ENCODE measurements around the gene ZNF598. TPM values are rescaled to one million over a fixed set of nuclear protein-coding genes. Genes with fewer than 3 reads are reported as not detected.

The ZNF598 gene
- total and polyA plus RNA-seq, 2 donors = 6.3 to 38.4 TPM

DNA sequence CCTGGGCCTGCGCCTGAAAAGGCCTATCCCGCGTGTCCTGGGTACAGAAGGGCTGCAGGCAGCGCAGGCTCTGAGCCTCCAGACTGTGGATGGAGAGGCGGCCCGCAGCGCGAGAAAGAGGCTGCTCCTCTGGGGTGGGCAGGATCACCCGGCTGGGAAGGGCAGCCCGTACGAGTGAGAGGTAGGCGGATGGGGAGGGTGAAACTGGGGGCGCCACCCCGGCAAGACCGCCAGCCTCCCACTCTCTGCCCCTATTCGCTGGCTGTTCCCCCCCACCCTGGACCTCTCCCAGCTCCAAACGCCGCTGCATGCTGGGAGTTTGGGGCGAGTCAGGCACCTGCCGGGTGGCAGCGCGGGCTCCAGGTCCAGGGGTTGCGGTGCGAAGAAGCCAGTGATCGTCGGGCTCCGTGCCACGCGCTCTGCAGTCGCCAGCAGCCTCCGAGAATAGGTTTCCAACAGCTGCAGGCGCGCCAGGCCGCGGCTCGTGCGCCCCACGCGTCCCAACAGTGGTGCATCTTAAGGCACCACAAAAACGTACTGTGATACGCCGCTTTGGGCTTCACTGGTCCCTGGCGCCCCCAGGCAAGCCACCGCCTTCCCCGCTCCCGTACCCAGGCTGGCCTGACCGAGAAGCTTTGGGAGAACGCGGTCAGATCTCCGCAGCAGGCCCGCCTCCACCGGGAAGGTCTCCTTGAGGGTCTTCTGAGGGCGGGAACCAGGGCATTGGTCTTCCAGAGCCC lies 29.4 kb downstream of the ZNF598 start:
- Histone ChIP-seq H3K36me3 (ENCODE audit: insufficient read depth) (peaks cover 6% of the 10 kb centered on the region), H3K27ac (ENCODE audit: low read depth) (no peak overlapping the region), H3K4me3 (ENCODE audit: low read depth, low read length) (no peak overlapping the region), H3K4me1 (ENCODE audit: insufficient read depth) (no peaks in the 10 kb centered on the region)
- no peak for DNase-seq (ENCODE audit: extremely low spot score)
- 4% methylated on average over 53 of the region's 53 CpGs for WGBS

DNA sequence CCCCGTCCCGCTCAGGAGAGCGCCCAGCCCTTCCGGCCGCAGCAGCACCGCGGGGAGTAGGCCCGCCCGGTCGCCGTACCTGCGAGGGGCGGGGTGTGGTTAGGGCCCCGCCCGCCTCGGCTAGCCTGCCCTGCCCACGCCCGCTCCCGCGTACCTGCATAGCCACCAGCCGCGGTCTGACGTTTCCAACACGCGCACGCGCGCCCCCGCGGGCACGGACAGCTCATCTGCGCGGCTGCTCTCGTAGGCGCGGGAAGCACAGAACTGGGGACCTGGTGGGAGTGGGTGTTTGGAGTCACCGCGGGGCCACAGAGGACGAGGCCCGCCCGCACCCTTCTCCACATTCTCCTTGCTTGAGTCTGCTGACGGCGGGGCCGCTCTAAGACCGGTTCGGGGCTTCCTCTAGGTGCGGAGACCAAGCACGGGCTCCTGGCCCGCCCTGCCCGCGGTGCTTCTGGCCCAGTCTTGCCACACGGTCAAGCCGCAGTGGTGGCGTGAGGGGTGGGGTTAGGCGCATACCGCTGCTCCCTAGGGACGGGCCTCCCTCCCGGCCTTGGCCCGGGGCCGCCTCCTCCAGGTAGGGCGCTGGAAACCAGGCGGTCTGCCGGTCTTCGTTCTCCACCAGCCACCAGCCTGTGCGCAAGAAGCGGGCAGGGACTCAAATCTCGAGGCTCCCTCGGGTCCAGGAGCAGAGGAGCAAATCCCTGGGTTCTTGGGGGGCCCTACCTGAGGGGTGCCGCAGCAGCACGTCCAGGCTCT lies 30.2 kb downstream of the ZNF598 start:
- no peak overlapping the region for H3K27ac ChIP-seq (ENCODE audit: low read depth)

GRCh38 chr16:1978476-1979120 lies 31.0 kb downstream of the ZNF598 start:
- Histone ChIP-seq H3K4me3 (ENCODE audit: low read depth, low read length) (no peak overlapping the region), H3K4me1 (ENCODE audit: insufficient read depth) (no peaks in the 10 kb centered on the region), H3K27ac (ENCODE audit: low read depth) (no peak overlapping the region), H3K36me3 (ENCODE audit: insufficient read depth) (peaks cover 10% of the 10 kb centered on the region)
- WGBS = 72% methylated on average over 37 of the region's 37 CpGs
- DNase-seq (ENCODE audit: extremely low spot score) = no peak

More for the DNA sequence above, 30.2 kb downstream of the ZNF598 start:
- Histone ChIP-seq H3K36me3 (ENCODE audit: insufficient read depth) (peaks cover 9% of the 10 kb centered on the region), H3K4me1 (ENCODE audit: insufficient read depth) (no peaks in the 10 kb centered on the region), H3K4me3 (ENCODE audit: low read depth, low read length) (no peak overlapping the region)
- 21% methylated on average over 70 of the region's 70 CpGs for WGBS
- DNase-seq (ENCODE audit: extremely low spot score) = no peak

DNA sequence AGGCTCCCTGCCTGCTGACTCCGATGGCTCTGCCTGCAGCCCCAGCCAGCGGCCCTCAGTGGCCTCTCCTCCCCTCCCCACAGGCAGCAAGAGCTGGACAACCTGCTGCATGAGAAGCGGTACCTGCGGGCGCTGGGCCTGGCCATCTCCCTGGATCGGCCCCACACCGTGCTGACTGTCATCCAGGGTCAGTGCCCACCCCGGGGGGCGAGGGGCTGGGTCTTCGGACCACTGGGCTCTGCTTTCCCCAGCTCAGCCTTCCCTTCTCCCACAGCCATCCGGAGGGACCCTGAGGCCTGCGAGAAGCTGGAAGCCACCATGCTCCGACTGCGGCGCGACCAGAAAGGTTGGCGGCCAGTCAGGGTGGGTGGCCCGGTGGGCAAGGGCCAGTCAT lies 31.7 kb downstream of the ZNF598 start:
- DNase-seq (ENCODE audit: extremely low spot score) = no peak
- Histone ChIP-seq H3K4me1 (ENCODE audit: insufficient read depth) (no peaks in the 10 kb centered on the region), H3K4me3 (ENCODE audit: low read depth, low read length) (no peak overlapping the region), H3K27ac (ENCODE audit: low read depth) (no peak overlapping the region), H3K36me3 (ENCODE audit: insufficient read depth) (peaks cover 10% of the 10 kb centered on the region)
- WGBS = 94% methylated on average over 18 of the region's 18 CpGs

- H3K4me3 ChIP-seq (ENCODE audit: low read depth, low read length) = no peak overlapping the region
- peaks cover 10% of the 10 kb centered on the region for H3K36me3 ChIP-seq (ENCODE audit: insufficient read depth)
- H3K27ac ChIP-seq (ENCODE audit: low read depth) = no peak overlapping the region
- 91% methylated on average over 33 of the region's 33 CpGs for WGBS
- H3K4me1 ChIP-seq (ENCODE audit: insufficient read depth) = no peaks in the 10 kb centered on the region
- DNase-seq (ENCODE audit: extremely low spot score) = no peak
These were observed 32.4 kb downstream of the ZNF598 start for GRCh38 chr16:1976951-1977874.

DNA sequence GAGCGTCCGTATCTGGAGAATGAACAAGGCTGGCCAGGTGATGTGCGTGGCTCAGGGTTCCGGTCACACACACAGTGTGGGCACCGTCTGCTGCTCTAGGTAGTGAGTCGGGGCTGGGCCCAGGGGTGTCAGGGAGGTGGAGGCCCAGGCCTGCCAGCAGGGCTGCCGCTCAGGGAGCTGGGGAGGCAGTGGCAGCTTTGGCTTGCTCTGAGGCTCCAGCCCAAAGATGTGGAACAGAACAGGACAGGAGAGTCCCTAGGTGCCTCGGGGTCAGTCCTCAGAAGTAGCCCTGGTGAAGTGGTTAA lies 33.5 kb downstream of the ZNF598 start:
- Histone ChIP-seq H3K4me1 (ENCODE audit: insufficient read depth) (no peaks in the 10 kb centered on the region), H3K27ac (ENCODE audit: low read depth) (no peak overlapping the region), H3K36me3 (ENCODE audit: insufficient read depth) (peaks cover 10% of the 10 kb centered on the region), H3K4me3 (ENCODE audit: low read depth, low read length) (no peak overlapping the region)
- WGBS = 93% methylated on average over 8 of the region's 8 CpGs
- no peak for DNase-seq (ENCODE audit: extremely low spot score)

GRCh38 chr16:1975432-1976215 lies 34.0 kb downstream of the ZNF598 start:
- H3K4me3 ChIP-seq (ENCODE audit: low read depth, low read length) = no peak overlapping the region
- WGBS = 94% methylated on average over 33 of the region's 33 CpGs
- H3K4me1 ChIP-seq (ENCODE audit: insufficient read depth) = peaks cover 1% of the 10 kb centered on the region
- no peak for DNase-seq (ENCODE audit: extremely low spot score)
- H3K36me3 ChIP-seq (ENCODE audit: insufficient read depth) = peaks cover 10% of the 10 kb centered on the region
- H3K27ac ChIP-seq (ENCODE audit: low read depth) = no peak overlapping the region

- WGBS = 94% methylated on average over 42 of the region's 42 CpGs
- no peak overlapping the region for H3K27ac ChIP-seq (ENCODE audit: low read depth)
- DNase-seq (ENCODE audit: extremely low spot score) = no peak
- H3K36me3 ChIP-seq (ENCODE audit: insufficient read depth) = peaks cover 10% of the 10 kb centered on the region
- no peak overlapping the region for H3K4me3 ChIP-seq (ENCODE audit: low read depth, low read length)
- peaks cover 1% of the 10 kb centered on the region for H3K4me1 ChIP-seq (ENCODE audit: insufficient read depth)
These were observed 35.2 kb downstream of the ZNF598 start for GRCh38 chr16:1974157-1975070.

GRCh38 chr16:1973461-1974156 lies 36.0 kb downstream of the ZNF598 start:
- Histone ChIP-seq H3K36me3 (ENCODE audit: insufficient read depth) (peaks cover 10% of the 10 kb centered on the region), H3K4me1 (ENCODE audit: insufficient read depth) (peaks cover 1% of the 10 kb centered on the region), H3K4me3 (ENCODE audit: low read depth, low read length) (no peak overlapping the region), H3K27ac (ENCODE audit: low read depth) (no peak overlapping the region)
- WGBS = 92% methylated on average over 16 of the region's 16 CpGs
- no peak for DNase-seq (ENCODE audit: extremely low spot score)

DNA sequence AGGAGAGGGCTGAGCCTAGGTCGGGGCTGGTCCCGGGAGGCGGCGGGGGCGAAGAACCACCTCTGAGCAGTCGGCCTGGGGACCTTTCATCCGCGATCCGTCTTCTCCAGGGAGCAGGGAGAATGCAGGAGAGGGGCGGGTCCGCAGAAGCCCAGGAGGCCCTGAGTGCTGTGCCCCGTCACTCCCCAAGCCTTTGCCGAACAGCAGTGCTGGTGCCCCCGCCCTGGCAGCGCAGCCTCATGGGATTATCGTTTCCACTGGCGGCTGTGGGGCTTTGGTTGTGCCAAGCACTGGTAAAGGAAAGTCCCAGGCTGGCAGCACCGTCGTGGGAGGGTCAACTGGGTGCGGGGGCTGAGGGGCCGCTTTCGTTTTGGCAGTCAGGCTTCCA lies 37.1 kb downstream of the ZNF598 start:
- no peak for DNase-seq (ENCODE audit: extremely low spot score)
- Histone ChIP-seq H3K4me3 (ENCODE audit: low read depth, low read length) (peak overlapping the region; percentile 99), H3K27ac (ENCODE audit: low read depth) (no peak overlapping the region), H3K36me3 (ENCODE audit: insufficient read depth) (peaks cover 8% of the 10 kb centered on the region), H3K4me1 (ENCODE audit: insufficient read depth) (peaks cover 1% of the 10 kb centered on the region)
- WGBS = 3% methylated on average over 22 of the region's 22 CpGs

GRCh38 chr16:1971796-1972489 lies 37.7 kb downstream of the ZNF598 start, which contains the start of gene TBL3:
TSS of gene TBL3 (plus strand) at chr16:1972053. CDS start at chr16:1972165, 112 bp downstream.
- Histone ChIP-seq H3K4me1 (ENCODE audit: insufficient read depth) (peaks cover 1% of the 10 kb centered on the region), H3K27ac (ENCODE audit: low read depth) (peak within 1 kb of the TSS; percentile 95), H3K4me3 (ENCODE audit: low read depth, low read length) (peak within 1 kb of the TSS; percentile 99), H3K36me3 (ENCODE audit: insufficient read depth) (peaks cover 6% of the 10 kb centered on the region)
- DNase-seq (ENCODE audit: extremely low spot score) = peak; percentile 76
- under 1% methylated on average over 78 of the region's 78 CpGs for WGBS
